ENCODE data around the gene CDC42EP1.

The CDC42EP1 gene

GRCh38 chr22:37568012-37568411 is 7.7 kb downstream of the CDC42EP1 start:
- DNase-seq (ENCODE audit: low read depth) = no peak
- H3K4me3 ChIP-seq (ENCODE audit: low read depth, low read length) = no peak overlapping the region
- TF ChIP-seq CTCF (conservative IDR thresholded peaks at IDR 0.05; ENCODE audit: low read depth, low read length) = no peak

DNA sequence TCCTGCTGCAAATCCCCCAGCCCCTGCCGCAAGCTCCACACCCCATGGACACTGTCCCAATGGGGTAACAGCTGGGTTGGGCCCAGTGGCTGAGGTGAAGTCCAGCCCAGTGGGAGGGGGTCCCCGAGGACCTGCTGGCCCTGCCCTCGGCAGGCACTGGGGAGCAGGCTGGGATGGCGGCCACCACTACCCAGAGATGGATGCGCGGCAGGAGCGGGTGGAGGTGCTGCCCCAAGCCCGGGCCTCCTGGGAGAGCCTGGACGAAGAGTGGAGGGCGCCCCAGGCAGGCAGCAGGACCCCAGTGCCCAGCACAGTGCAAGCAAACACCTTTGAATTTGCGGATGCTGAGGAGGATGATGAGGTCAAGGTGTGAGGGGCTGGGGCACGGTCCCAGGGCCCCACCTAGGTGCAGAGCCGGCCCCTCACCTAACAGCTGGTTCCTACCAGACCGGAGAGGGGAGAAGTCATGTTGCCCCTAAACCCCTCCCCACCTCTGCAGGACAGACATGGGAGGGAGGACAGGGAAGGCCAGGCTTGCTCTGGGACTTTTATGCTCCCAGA is 8.2 kb downstream of the CDC42EP1 start:
- no peak overlapping the region for H3K4me3 ChIP-seq (ENCODE audit: low read depth, low read length)
- no peak for DNase-seq (ENCODE audit: low read depth)
- no peak for TF ChIP-seq CTCF (conservative IDR thresholded peaks at IDR 0.05; ENCODE audit: low read depth, low read length)

DNA sequence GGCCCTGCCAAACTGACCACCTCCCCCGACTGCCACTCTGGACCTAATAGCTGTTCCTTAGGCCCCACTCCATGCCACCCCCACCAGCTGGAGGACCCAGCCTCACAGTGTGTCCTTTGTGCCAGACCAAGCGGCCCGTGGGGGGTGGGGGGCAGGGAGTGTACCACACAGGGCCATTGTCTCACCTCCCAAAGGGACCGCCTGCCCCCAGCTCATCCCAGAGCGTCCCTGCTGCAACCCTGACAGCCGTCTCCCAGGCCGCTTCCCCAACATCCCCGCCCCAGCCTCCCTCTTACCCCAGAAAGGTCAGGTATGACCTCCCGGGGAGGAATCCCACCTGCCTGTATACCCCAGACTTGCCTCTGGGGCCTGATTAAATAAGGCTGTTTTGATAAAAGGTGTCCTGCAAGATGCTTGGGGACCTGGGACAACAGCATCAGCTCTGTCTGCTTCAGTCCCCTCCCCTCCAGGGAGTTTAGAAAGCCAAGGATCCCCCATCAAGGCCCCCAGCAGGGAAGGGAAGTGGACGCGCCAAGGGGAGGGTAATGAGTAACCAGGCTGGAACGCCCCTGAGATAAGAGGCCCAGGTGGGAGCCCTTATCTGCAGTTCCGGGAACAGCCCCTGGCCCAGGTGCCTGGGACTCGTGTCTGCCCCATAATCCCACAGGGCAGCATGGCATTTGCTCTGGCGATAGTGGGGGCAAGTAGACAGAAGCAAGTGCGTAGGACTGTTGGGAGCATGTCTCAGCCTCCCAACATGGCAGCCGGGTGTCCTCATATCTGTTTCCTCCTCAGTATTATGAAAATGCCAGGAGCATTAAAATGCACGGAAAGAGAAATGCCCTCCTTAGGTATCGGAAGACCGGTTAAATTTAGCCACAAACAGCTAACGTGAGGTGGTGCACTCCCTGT is 9.0 kb downstream of the CDC42EP1 start:
- no peak for DNase-seq (ENCODE audit: low read depth)
- H3K4me3 ChIP-seq (ENCODE audit: low read depth, low read length) = no peak overlapping the region
- TF ChIP-seq CTCF (conservative IDR thresholded peaks at IDR 0.05; ENCODE audit: low read depth, low read length) = no peak

DNA sequence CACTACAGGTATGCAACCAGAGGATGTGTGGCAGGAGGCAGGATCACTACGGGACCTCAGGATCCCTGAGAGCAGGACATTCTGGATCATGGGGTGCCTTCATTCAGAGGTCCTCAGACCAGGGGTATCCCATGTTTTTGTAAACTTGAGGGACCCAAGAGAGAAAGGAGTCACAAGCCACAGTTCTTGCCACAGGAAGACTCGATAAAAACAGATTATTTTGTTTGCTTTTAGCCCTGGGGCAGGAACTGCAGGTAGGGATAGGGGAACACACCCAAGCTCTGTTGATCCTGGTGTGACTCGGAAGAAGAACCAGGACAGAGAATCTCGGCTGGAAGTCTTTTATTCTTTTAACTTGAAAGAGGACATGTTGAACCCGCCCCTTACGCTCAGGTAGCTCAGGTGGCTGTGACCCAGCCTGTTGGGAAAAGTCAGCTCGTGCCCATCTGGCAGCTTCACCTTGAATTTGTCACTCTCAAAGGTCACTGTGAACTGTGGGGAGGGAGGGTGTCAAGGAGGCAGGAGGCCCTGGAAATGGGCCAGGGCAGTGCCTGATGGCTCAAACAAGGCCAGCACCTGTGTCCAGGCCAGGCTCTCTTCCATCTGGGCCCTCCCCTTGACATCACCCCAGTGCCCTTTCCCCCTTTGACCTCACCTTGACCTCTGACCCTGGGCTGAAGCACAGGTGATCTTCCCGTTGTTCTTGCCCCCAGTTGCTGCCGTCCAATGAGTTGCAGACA is 9.8 kb downstream of the CDC42EP1 start:
- no peak for TF ChIP-seq CTCF (conservative IDR thresholded peaks at IDR 0.05; ENCODE audit: low read depth, low read length)
- DNase-seq (ENCODE audit: low read depth) = no peak
- no peak overlapping the region for H3K4me3 ChIP-seq (ENCODE audit: low read depth, low read length)

GRCh38 chr22:37570661-37570976 is 10.3 kb downstream of the CDC42EP1 start:
- no peak for TF ChIP-seq CTCF (conservative IDR thresholded peaks at IDR 0.05; ENCODE audit: low read depth, low read length)
- H3K4me3 ChIP-seq (ENCODE audit: low read depth, low read length) = no peak overlapping the region
- DNase-seq (ENCODE audit: low read depth) = no peak

- no peak overlapping the region for H3K4me3 ChIP-seq (ENCODE audit: low read depth, low read length)
- DNase-seq (ENCODE audit: low read depth) = no peak
- TF ChIP-seq CTCF (conservative IDR thresholded peaks at IDR 0.05; ENCODE audit: low read depth, low read length) = peak; percentile 30
Measured at GRCh38 chr22:37571258-37571991, 11.1 kb downstream of the CDC42EP1 start.
